ENCODE results near the gene HDDC3.

DNA sequence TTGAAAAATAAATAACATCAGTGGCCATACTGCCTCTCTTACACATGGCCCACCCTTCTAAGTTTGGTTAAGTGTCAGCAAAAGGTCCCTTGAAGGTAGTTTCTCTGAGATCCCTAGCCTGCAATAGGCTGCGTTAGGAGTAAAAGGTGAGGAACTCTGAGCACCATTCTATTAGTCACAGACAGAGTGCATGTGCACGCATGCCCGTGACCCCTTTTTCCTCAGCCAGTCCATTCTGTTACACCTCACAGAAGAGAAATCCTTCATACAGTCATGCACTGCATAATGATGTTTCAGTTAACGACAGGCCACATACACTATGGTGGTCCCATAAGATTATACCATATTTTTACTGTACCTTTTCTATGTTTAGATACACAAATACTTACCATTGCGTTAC, 34.9 kb upstream of the HDDC3 start:
- TF ChIP-seq CTCF (IDR thresholded peaks at IDR 0.05) = no peak
- no peak for TF ChIP-seq POLR2AphosphoS5 (IDR thresholded peaks at IDR 0.05)
- TF ChIP-seq POLR2A (IDR thresholded peaks at IDR 0.05; ENCODE audit: low read depth) = no peak
- no peak for TF ChIP-seq EP300 (IDR thresholded peaks at IDR 0.05)

Measured in esophagus muscularis mucosa (tissue), 4 donors.